Ascending aorta (tissue), 2 donors: ENCODE measurements around the gene CARM1. TPM values are rescaled to one million over a fixed set of nuclear protein-coding genes. Genes with fewer than 3 reads are reported as not detected.

Source experiments
- DNase-seq, 2 donors: peaks; one replicate each; pipeline ENCODE4 v3.0.0-alpha.2; 2019; ENCODE audit warnings: low spot score in 2 of 2
- H3K27ac ChIP-seq, 2 donors: fragments of 200-600 bp; sonication (generic); one replicate each; pipeline ENCODE4 v1.5.1; 2016 to 2017; ENCODE audit warnings: mild to moderate bottlenecking in 1 of 2
- H3K27me3 ChIP-seq: fragments of 200-600 bp; sonication (generic); one replicate; pipeline ENCODE4 v1.5.1; 2017
- H3K36me3 ChIP-seq, 2 donors: fragments of 200-600 bp; sonication (generic); one replicate each; pipeline ENCODE4 v1.5.1; 2016
- H3K4me1 ChIP-seq, 2 donors: fragments of 200-600 bp; sonication (generic); one replicate each; pipeline ENCODE4 v1.5.1; 2016 to 2017; ENCODE audit warnings: mild to moderate bottlenecking in 1 of 2
- H3K4me3 ChIP-seq, 2 donors: fragments of 200-600 bp; sonication (generic); one replicate each; pipeline ENCODE4 v1.5.1; 2016 to 2017; ENCODE audit warnings: mild to moderate bottlenecking in 1 of 2
- H3K9me3 ChIP-seq, 2 donors: fragments of 200-600 bp; sonication (generic); one replicate each; pipeline ENCODE4 v1.5.1; 2016
- CTCF ChIP-seq, 3 experiments: fragments of 200-600 bp in 2 of 3; fragments of 450-650 bp in 1 of 3; sonication (generic) in 2 of 3; IDR thresholded peaks; one replicate each; pipeline ENCODE4 v1.5.1; 2016 to 2019; ENCODE audit warnings: antibody characterized with exemption in 3 of 3, mild to moderate bottlenecking in 1 of 3, moderate library complexity in 1 of 3
- intact Hi-C: fragments of 100-400 bp; cut with DNase I; formaldehyde crosslinking; loops from one replicate; pipeline ENCODE4 v1.15.1; 2023
- total RNA-seq: library from RNA; depleted of rRNA; stranded (reverse); fragments of >200 nt; gene quantifications from one replicate; pipeline ENCODE4 v1.1.0, GENCODE V29; 2016

The CARM1 gene
- total RNA-seq, 1 donor from 2014 or later, result 22.9 TPM

DNA sequence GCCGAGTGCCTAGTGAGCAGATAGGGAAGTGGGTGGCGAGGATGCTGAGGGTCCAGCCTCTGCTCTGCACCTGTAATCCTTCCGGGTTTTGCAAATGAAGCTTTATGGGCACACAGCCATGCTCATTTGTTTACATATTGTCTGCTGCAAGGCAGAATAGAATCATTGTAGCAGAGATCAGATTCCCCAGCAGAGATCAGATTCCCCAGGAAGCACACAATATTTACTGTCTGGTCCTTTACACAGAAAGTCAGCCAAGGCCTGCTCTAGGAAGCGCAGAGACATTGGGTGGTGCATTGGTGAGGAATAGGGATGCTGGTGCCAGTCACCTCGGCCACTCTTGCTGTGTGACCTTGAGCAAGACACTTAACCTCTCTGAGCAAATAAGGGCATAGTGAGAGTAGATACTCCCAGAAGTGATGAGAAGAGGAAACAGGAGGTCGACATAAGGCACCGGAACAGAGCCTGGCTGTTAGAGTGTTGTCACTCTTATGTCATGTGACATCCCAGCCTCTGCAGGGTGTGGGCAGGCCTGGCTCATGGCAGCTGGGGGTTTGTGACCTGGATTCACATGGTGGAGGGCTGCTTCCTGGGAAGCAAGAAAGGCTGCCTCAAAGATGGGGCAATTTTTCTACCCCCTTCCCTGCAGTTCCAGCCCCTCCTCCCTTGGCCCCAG, 25.6 kb downstream of the CARM1 start:
- Histone ChIP-seq H3K9me3 (no peaks in the 10 kb centered on the region), H3K4me1 (peaks cover 0 to 14% of the 10 kb centered on the region in 2 donors), H3K27me3 (no peaks in the 10 kb centered on the region), H3K4me3 (no peak overlapping the region), H3K27ac (no peak overlapping the region), H3K36me3 (no peaks in the 10 kb centered on the region)
- TF ChIP-seq CTCF (IDR thresholded peaks at IDR 0.05), result no peak
- intact Hi-C loops, result no loop called here
- no peak for DNase-seq

- no peaks in the 10 kb centered on the region for H3K27me3 ChIP-seq
- intact Hi-C loops, result no loop called here
- no peak overlapping the region for H3K27ac ChIP-seq
- H3K9me3 ChIP-seq, result no peaks in the 10 kb centered on the region
- no peaks in the 10 kb centered on the region for H3K36me3 ChIP-seq
- peaks cover 0 to 14% of the 10 kb centered on the region in 2 donors for H3K4me1 ChIP-seq
- no peak for TF ChIP-seq CTCF (IDR thresholded peaks at IDR 0.05)
- no peak overlapping the region for H3K4me3 ChIP-seq
- no peak for DNase-seq
Observed at GRCh38 chr19:10898633-10899032, 27.3 kb downstream of the CARM1 start.

GRCh38 chr19:10899151-10899653, 27.8 kb downstream of the CARM1 start:
- intact Hi-C loops, result no loop called here
- H3K27ac ChIP-seq, result peak overlapping the region in 1 of 2 donors; percentile 34
- H3K36me3 ChIP-seq, result no peaks in the 10 kb centered on the region
- DNase-seq, result no peak
- TF ChIP-seq CTCF (IDR thresholded peaks at IDR 0.05), result no peak
- peaks cover 0 to 12% of the 10 kb centered on the region in 2 donors for H3K4me1 ChIP-seq
- H3K4me3 ChIP-seq, result no peak overlapping the region
- H3K9me3 ChIP-seq, result no peaks in the 10 kb centered on the region
- no peaks in the 10 kb centered on the region for H3K27me3 ChIP-seq

DNA sequence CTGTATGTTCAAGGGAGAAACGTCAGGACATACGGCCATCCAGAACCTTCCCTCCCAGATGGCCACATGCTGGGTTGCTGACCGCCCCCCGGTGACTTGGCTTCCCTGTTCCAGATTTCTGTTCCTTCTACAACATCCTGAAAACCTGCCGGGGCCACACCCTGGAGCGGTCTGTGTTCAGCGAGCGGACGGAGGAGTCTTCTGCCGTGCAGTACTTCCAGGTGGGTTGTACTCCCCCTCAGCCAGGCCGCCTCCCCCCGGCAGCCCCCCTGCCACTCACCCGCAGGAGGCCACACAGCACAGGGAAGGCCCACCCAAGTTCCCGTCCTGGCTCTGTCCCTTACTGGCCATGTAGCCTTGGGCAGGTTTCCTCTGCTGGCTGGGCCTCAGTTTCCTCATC, 36.6 kb downstream of the CARM1 start:
- H3K9me3 ChIP-seq, result no peaks in the 10 kb centered on the region
- no peak overlapping the region for H3K27ac ChIP-seq
- H3K36me3 ChIP-seq, result peaks cover 51 to 53% of the 10 kb centered on the region in 2 donors
- intact Hi-C loops, result no loop called here
- H3K4me1 ChIP-seq, result no peaks in the 10 kb centered on the region
- no peak overlapping the region for H3K4me3 ChIP-seq
- H3K27me3 ChIP-seq, result no peaks in the 10 kb centered on the region
- no peak for TF ChIP-seq CTCF (IDR thresholded peaks at IDR 0.05)
- DNase-seq, result no peak

DNA sequence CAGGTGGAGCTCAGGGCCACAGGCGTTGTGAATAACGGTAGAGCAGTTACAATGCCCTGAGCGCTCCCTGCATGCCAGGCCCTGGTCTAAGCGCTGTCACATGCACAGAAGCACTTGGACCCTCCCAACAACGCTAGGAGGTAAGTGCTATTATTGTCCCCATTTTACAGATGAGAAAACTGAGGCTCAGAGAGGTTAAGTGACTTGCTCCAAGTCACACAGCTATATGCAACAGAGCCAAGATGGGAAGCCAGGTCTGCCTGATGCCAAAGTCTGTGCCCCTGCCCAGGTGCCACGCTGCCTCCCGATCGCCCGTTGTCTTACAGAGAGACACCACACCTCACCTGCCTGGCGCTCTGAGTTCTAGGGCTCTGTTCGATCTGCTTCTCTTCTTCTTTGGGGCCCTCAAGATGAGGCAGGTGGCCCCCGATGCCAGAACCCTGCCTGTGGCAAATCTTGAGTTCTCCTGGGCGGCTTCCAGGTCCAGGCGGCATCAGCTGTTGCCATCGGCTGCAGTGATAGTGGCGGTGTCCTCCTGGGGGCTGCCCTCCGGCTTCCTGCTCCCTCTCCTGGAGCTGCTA, 37.1 kb downstream of the CARM1 start:
- H3K27me3 ChIP-seq, result no peaks in the 10 kb centered on the region
- intact Hi-C loops, result no loop called here
- DNase-seq, result no peak
- no peaks in the 10 kb centered on the region for H3K4me1 ChIP-seq
- no peak for TF ChIP-seq CTCF (IDR thresholded peaks at IDR 0.05)
- no peak overlapping the region for H3K27ac ChIP-seq
- no peaks in the 10 kb centered on the region for H3K9me3 ChIP-seq
- no peak overlapping the region for H3K4me3 ChIP-seq
- H3K36me3 ChIP-seq, result peaks cover 51 to 54% of the 10 kb centered on the region in 2 donors
